H1 (cell line): ENCODE measurements around the gene SERPINF2. TPM values are rescaled to one million over a fixed set of nuclear protein-coding genes. Genes with fewer than 3 reads are reported as not detected.

Experiments
- CTCF ChIA-PET: fragments of 300-600 bp; sonication (Branson Sonifier 250); formaldehyde crosslinking; loops from one replicate; lab custom pipeline; 2021; ENCODE audit not compliant: partially characterized antibody; lab: Charles Lee
- POLR2A ChIA-PET: fragments of 300-600 bp; sonication (Branson Sonifier 250); formaldehyde crosslinking; loops from one replicate; lab custom pipeline; 2021; ENCODE audit warnings: inconsistent platforms; ENCODE audit not compliant: partially characterized antibody; lab: Charles Lee
- DNase-seq, 2 experiments: peaks; one replicate each; pipeline versions ENCODE4 v3.0.0 to v3.0.0-alpha.2; 2010 to 2022; ENCODE audit warnings: low spot score in 2 of 2, low read depth in 1 of 2, mixed read lengths in 1 of 2
- FAIRE-seq: peaks from 2 replicates; lab custom pipeline; 2011; peaks lifted over from hg19 to GRCh38; lab: Jason Lieb, UNC
- H2AFZ ChIP-seq: 2 replicates; pipeline ENCODE4 v1.8.1; 2012; ENCODE audit warnings: low read length, inconsistent platforms
- H2AK5ac ChIP-seq: 2 replicates; pipeline ENCODE4 v1.6.1; 2013; ENCODE audit warnings: low read depth, low read length
- H2BK120ac ChIP-seq: replicated peaks from 2 replicates; pipeline ENCODE3; 2013; ENCODE audit warnings: low read depth, low read length, inconsistent platforms
- H2BK12ac ChIP-seq: 2 replicates; pipeline ENCODE4 v1.6.1; 2013; ENCODE audit warnings: low read depth, low read length
- H2BK15ac ChIP-seq: 2 replicates; pipeline ENCODE4 v1.6.1; 2013; ENCODE audit warnings: low read length
- H2BK20ac ChIP-seq: 2 replicates; pipeline ENCODE4 v1.6.1; 2013; ENCODE audit warnings: low read length
- H2BK5ac ChIP-seq: 2 replicates; pipeline ENCODE4 v1.6.1; 2013; ENCODE audit warnings: low read depth, low read length
- H3K14ac ChIP-seq: 2 replicates; pipeline ENCODE4 v1.6.1; 2013; ENCODE audit warnings: inconsistent platforms; ENCODE audit not compliant: insufficient read length
- H3K18ac ChIP-seq: 2 replicates; pipeline ENCODE4 v1.6.1; 2013; ENCODE audit warnings: low read length; ENCODE audit errors: extremely low read depth
- H3K23ac ChIP-seq: 2 replicates; pipeline ENCODE4 v1.6.1; 2013; ENCODE audit warnings: inconsistent platforms; ENCODE audit not compliant: insufficient read length
- H3K23me2 ChIP-seq: 2 replicates; pipeline ENCODE4 v1.6.1; 2013; ENCODE audit warnings: low read depth, low read length
- H3K27ac ChIP-seq: 2 replicates; pipeline ENCODE4 v1.6.1; 2011; ENCODE audit warnings: low read depth, low read length, inconsistent platforms
- H3K27me3 ChIP-seq, 4 experiments: replicated peaks in 1 of 4; 1 replicate in 1 of 4; 2 replicates in 3 of 4; pipeline versions ENCODE4 v1.6.1 to v1.8.1; 2011 to 2013; ENCODE audit warnings: low read length in 3 of 4, mild to moderate bottlenecking in 3 of 4, inconsistent platforms in 2 of 4, mixed read lengths in 2 of 4, moderate library complexity in 1 of 4; ENCODE audit not compliant: control insufficient read depth in 3 of 4, insufficient read depth in 3 of 4; ENCODE audit errors: extremely low read depth in 1 of 4
- H3K36me3 ChIP-seq, 4 experiments: 2 replicates each; pipeline versions ENCODE4 v1.6.1 to v1.8.1; 2011 to 2013; ENCODE audit warnings: mild to moderate bottlenecking in 4 of 4, low read length in 3 of 4, moderate library complexity in 2 of 4, control low read depth in 1 of 4, inconsistent platforms in 1 of 4; ENCODE audit not compliant: insufficient read depth in 4 of 4, control insufficient read depth in 2 of 4
- H3K4ac ChIP-seq: replicated peaks from 2 replicates; pipeline ENCODE3; 2013; ENCODE audit warnings: low read length, low read depth, mixed read lengths, inconsistent platforms; ENCODE audit not compliant: insufficient read length
- H3K4me1 ChIP-seq, 4 experiments: replicated peaks in 1 of 4; 1 replicate in 1 of 4; 2 replicates in 3 of 4; pipeline versions ENCODE4 v1.6.1 to v1.8.1; 2011 to 2013; ENCODE audit warnings: low read length in 3 of 4, inconsistent platforms in 2 of 4, mixed read lengths in 1 of 4; ENCODE audit not compliant: insufficient read depth in 4 of 4, control insufficient read depth in 3 of 4
- H3K4me2 ChIP-seq, 2 experiments: 2 replicates each; pipeline versions ENCODE4 v1.6.1 to v1.8.1; 2011 to 2013; ENCODE audit warnings: low read depth in 2 of 2, low read length in 2 of 2, control low read depth in 1 of 2, inconsistent platforms in 1 of 2, mild to moderate bottlenecking in 1 of 2; ENCODE audit not compliant: insufficient read depth in 1 of 2
- H3K4me3 ChIP-seq, 4 experiments: fragments of 200-600, 300-600 bp in 1 of 4; sonication (generic), shearing (Covaris generic), sonication (Bioruptor Twin) in 1 of 4; 2 replicates each; pipeline versions ENCODE4 v1.5.1 to v1.8.1; 2011 to 2016; ENCODE audit warnings: low read length in 4 of 4, low read depth in 3 of 4, control low read depth in 2 of 4, inconsistent platforms in 2 of 4, mild to moderate bottlenecking in 2 of 4, mixed read lengths in 1 of 4, moderate library complexity in 1 of 4; ENCODE audit not compliant: insufficient read depth in 2 of 4; ENCODE audit errors: extremely low read depth in 1 of 4
- H3K56ac ChIP-seq: replicated peaks from 2 replicates; pipeline ENCODE3; 2013; ENCODE audit warnings: low read depth, mild to moderate bottlenecking, mixed read lengths, low read length, inconsistent platforms; ENCODE audit not compliant: insufficient read length
- H3K79me1 ChIP-seq: 2 replicates; pipeline ENCODE4 v1.6.1; 2013; ENCODE audit warnings: low read depth, low read length, control low read depth
- H3K79me2 ChIP-seq, 2 experiments: 2 replicates each; pipeline versions ENCODE4 v1.6.1 to v1.8.1; 2012 to 2013; ENCODE audit warnings: low read length in 2 of 2, mild to moderate bottlenecking in 2 of 2, inconsistent platforms in 1 of 2; ENCODE audit not compliant: insufficient read depth in 2 of 2, control insufficient read depth in 1 of 2
- H3K9ac ChIP-seq, 4 experiments: replicated peaks in 1 of 4; 1 replicate in 1 of 4; 2 replicates in 3 of 4; pipeline versions ENCODE4 v1.6.1 to v1.8.1; 2011 to 2013; ENCODE audit warnings: low read depth in 3 of 4, low read length in 3 of 4, control low read depth in 2 of 4, mild to moderate bottlenecking in 2 of 4, moderate library complexity in 2 of 4, inconsistent platforms in 1 of 4; ENCODE audit errors: extremely low read depth in 1 of 4
- H3K9me3 ChIP-seq, 2 experiments: 2 replicates each; pipeline versions ENCODE4 v1.6.1 to v1.8.1; 2012 to 2013; ENCODE audit warnings: mild to moderate bottlenecking in 2 of 2, moderate library complexity in 2 of 2, control low read depth in 1 of 2, inconsistent platforms in 1 of 2, low read depth in 1 of 2, low read length in 1 of 2, mixed read lengths in 1 of 2; ENCODE audit not compliant: insufficient read depth in 2 of 2
- H4K20me1 ChIP-seq, 2 experiments: replicated peaks in 1 of 2; 2 replicates each; pipeline versions ENCODE3 to v1.8.1; 2011 to 2013; ENCODE audit warnings: inconsistent platforms in 2 of 2, low read length in 2 of 2, mild to moderate bottlenecking in 1 of 2; ENCODE audit not compliant: insufficient read depth in 2 of 2, control insufficient read depth in 1 of 2
- H4K5ac ChIP-seq: 2 replicates; pipeline ENCODE4 v1.6.1; 2013; ENCODE audit warnings: low read length, low read depth, mixed read lengths, inconsistent platforms; ENCODE audit not compliant: insufficient read length
- H4K8ac ChIP-seq: 2 replicates; pipeline ENCODE4 v1.8.0; 2013; ENCODE audit warnings: mild to moderate bottlenecking, moderate library complexity, low read length, inconsistent platforms; ENCODE audit not compliant: insufficient read depth; ENCODE audit errors: extremely low read depth
- H4K91ac ChIP-seq: replicated peaks from 2 replicates; pipeline ENCODE3; 2013; ENCODE audit warnings: low read length, mixed read lengths, inconsistent platforms; ENCODE audit not compliant: insufficient read length
- BRCA1 ChIP-seq: IDR thresholded peaks from 2 replicates; pipeline ENCODE4 v1.6.1; 2012; ENCODE audit warnings: low read depth, low read length, improper control_type of control experiment
- CBX5 ChIP-seq: fragments of 300-800, 300-1000 bp; sonication (generic); IDR thresholded peaks from 2 replicates; pipeline ENCODE4 v1.7.1; 2016; ENCODE audit warnings: antibody characterized with exemption, low read length, low read depth
- CEBPB ChIP-seq: IDR thresholded peaks from 2 replicates; pipeline ENCODE4 v1.6.1; 2012; ENCODE audit warnings: low read depth, low read length
- CHD2 ChIP-seq: IDR thresholded peaks from 2 replicates; pipeline ENCODE4 v1.6.1; 2012; ENCODE audit warnings: low read length, improper control_type of control experiment
- EP300 ChIP-seq, 2 experiments: IDR thresholded peaks; 1 replicate in 1 of 2; 2 replicates in 1 of 2; pipeline ENCODE4 v1.6.1; 2011 to 2012; ENCODE audit warnings: low read depth in 2 of 2, low read length in 2 of 2, mild to moderate bottlenecking in 2 of 2, borderline replicate concordance in 1 of 2, inconsistent platforms in 1 of 2, moderate library complexity in 1 of 2
- GABPA ChIP-seq: IDR thresholded peaks from 2 replicates; pipeline ENCODE4 v1.6.1; 2011; ENCODE audit warnings: mild to moderate bottlenecking, low read length, moderate library complexity, borderline replicate concordance; ENCODE audit not compliant: insufficient read depth
- KDM1A ChIP-seq: fragments of 200-600, 300-600 bp; sonication (generic); IDR thresholded peaks from 2 replicates; pipeline ENCODE4 v1.7.1; 2016; ENCODE audit warnings: mild to moderate bottlenecking, low read length, borderline replicate concordance
- PHF8 ChIP-seq: fragments of 200-600 bp; sonication (generic); conservative IDR thresholded peaks from 2 replicates; pipeline ENCODE4 v1.7.1; 2012; ENCODE audit warnings: low read depth, mild to moderate bottlenecking, inconsistent platforms, low read length, moderate library complexity
- POLR2AphosphoS5 ChIP-seq: IDR thresholded peaks from 2 replicates; pipeline ENCODE4 v1.6.1; 2011; ENCODE audit warnings: low read depth, low read length
- RBBP5 ChIP-seq: IDR thresholded peaks from 2 replicates; pipeline ENCODE4 v1.7.1; 2012; ENCODE audit warnings: low read depth, mild to moderate bottlenecking, inconsistent platforms, low read length, moderate library complexity, borderline replicate concordance
- SP1 ChIP-seq: IDR thresholded peaks from 2 replicates; pipeline ENCODE4 v1.6.1; 2011; ENCODE audit warnings: low read depth, low read length
- WGBS, 2 experiments: shearing (Covaris generic) in 1 of 2; methylation state at CpG; one replicate each; pipeline versions ENCODE4 v1.1.6 to v1.1.7; 2013 to 2015; ENCODE audit warnings: low lambda C conversion rate in 2 of 2, mixed read lengths in 2 of 2, inconsistent platforms in 1 of 2, low coverage in 1 of 2, missing lambda C conversion rate in 1 of 2; ENCODE audit not compliant: insufficient replicate concordance in 2 of 2, insufficient coverage in 1 of 2, insufficient read length in 1 of 2; ENCODE audit errors: extremely low coverage in 1 of 2, missing lambda C conversion rate in 1 of 2; 5-methylcytosine and 5-hydroxymethylcytosine counted together
- polyA plus RNA-seq, 7 experiments: library from polyadenylated mRNA; depleted of rRNA in 3 of 7; stranded (reverse) in 5 of 7; unstranded in 2 of 7; fragments of >200 nt in 5 of 7; fragments of 200-250 nt in 2 of 7; gene quantifications; 1 replicate in 5 of 7; 2 replicates in 1 of 7; 4 replicates in 1 of 7; pipeline versions ENCODE4 v1.2.1 to v1.2.3, GENCODE V29; 2011 to 2013; ENCODE audit warnings: missing spikeins in 2 of 7, mixed read lengths in 2 of 7
- total RNA-seq: library from RNA; stranded (reverse); fragmentation: NEBNext Ultra II Directional; extraction: Animal tissue kit (Norgen Biotek cat#: 25700); gene quantifications from 2 replicates; pipeline ENCODE4 v1.2.1, GENCODE V29; 2021

The SERPINF2 gene
- total and polyA plus RNA-seq, 2 of the 8 experiments (the other 6 are each of a cell fraction or from before 2014, with no cell fraction given): 1.8 to 3.2 TPM

GRCh38 chr17:1773696-1774181, 31.1 kb downstream of the SERPINF2 start:
- Histone ChIP-seq H3K18ac (no peak overlapping the region), H3K4me3 (no peak overlapping the region), H2BK20ac (no peak overlapping the region), H3K79me1 (no peaks in the 10 kb centered on the region), H2BK5ac (no peak overlapping the region), H2BK15ac (no peak overlapping the region), H3K23ac (no peak overlapping the region), H3K9ac (no peak overlapping the region), H2BK12ac (no peak overlapping the region), H3K79me2 (no peaks in the 10 kb centered on the region), H3K9me3 (no peaks in the 10 kb centered on the region), H2AK5ac (no peak overlapping the region), H2BK120ac (no peak overlapping the region), H2AFZ (no peak overlapping the region), H3K36me3 (peaks cover 4 to 33% (median 12%) of the 10 kb centered on the region in 4 experiments; a peak in 6 of 8 replicates), H4K91ac (no peak overlapping the region), H3K27ac (no peak overlapping the region), H3K14ac (no peak overlapping the region), H3K27me3 (no peaks in the 10 kb centered on the region), H3K56ac (no peak overlapping the region), H4K8ac (no peak overlapping the region), H4K5ac (no peak overlapping the region), H3K4me2 (no peak overlapping the region), H3K4me1 (peaks cover 0 to 7% (median 5%) of the 10 kb centered on the region in 4 experiments; a peak in 5 of 7 replicates), H4K20me1 (peaks cover 2 to 5% of the 10 kb centered on the region in 2 experiments), H3K23me2 (no peaks in the 10 kb centered on the region), H3K4ac (no peak overlapping the region)
- FAIRE-seq: no peak
- DNase-seq: no peak
- ChIA-PET CTCF (interaction anchor here (0.8 to 6.9 kb wide), 5 partner anchors 10 to 201 kb away, joined by 3 to 42 read pairs (median 4); no protein-coding TSS in a partner anchor), POLR2A (interaction anchor here (1.1 to 1.5 kb wide), 9 partner anchors 10 to 94 kb away, joined by 3 to 5 read pairs (median 3); no protein-coding TSS in a partner anchor)
- WGBS, 2 experiments: 86% methylated on average over 7 of the region's 7 CpGs; no CpG with 5 or more reads in 1 of the 2 experiments
- TF ChIP-seq EP300 (IDR thresholded peaks at IDR 0.05; ENCODE audit: borderline replicate concordance in 1 of 2, low read depth in 2 of 2, low read length in 2 of 2) (no peak), SP1 (no peak), CHD2 (no peak), PHF8 (no peak), BRCA1 (no peak), CBX5 (no peak), RBBP5 (no peak), KDM1A (no peak), POLR2AphosphoS5 (no peak), GABPA (no peak), CEBPB (no peak)
